ENCODE results near the gene TNFRSF25. TPM values are rescaled to one million over a fixed set of nuclear protein-coding genes. Genes with fewer than 3 reads are reported as not detected.

Gene TNFRSF25
- total and polyA plus RNA-seq, 2 experiments from 2014 or later: 13.6 to 25.3 TPM

- no peak overlapping the region for H3K27ac Mint-ChIP-seq
- Histone ChIP-seq H3K36me3 (ENCODE audit: insufficient read depth) (no peaks in the 10 kb centered on the region), H4K20me1 (replicated peaks; ENCODE audit: insufficient read depth) (peaks cover 3% of the 10 kb centered on the region; the same call in 1 of the 2 replicates), H3K27me3 (ENCODE audit: insufficient read depth) (peaks cover 5% of the 10 kb centered on the region; the same call in 1 of the 2 replicates), H3K27ac (ENCODE audit: low read depth) (no peak overlapping the region), H3K4me3 (no peak overlapping the region), H3K4me2 (no peak overlapping the region), H3K4me1 (ENCODE audit: insufficient read depth) (peaks cover 7% of the 10 kb centered on the region; the same call in 1 of the 2 replicates), H2AFZ (no peak overlapping the region), H3K9me2 (ENCODE audit: insufficient read depth) (no peaks in the 10 kb centered on the region), H3K79me2 (replicated peaks; ENCODE audit: insufficient read depth) (no peaks in the 10 kb centered on the region), H3F3A (replicated peaks; ENCODE audit: low read depth) (peaks cover 23% of the 10 kb centered on the region; the same call in 1 of the 2 replicates)
- no peak overlapping the region for H3K4me3 Mint-ChIP-seq
- H3K36me3 Mint-ChIP-seq (ENCODE audit: low read depth): peaks cover 34% of the 10 kb centered on the region
- no peak for DNase-seq (ENCODE audit: low spot score)
- H3K27me3 Mint-ChIP-seq (ENCODE audit: insufficient read depth, low read depth, poor library complexity): peaks cover 12% of the 10 kb centered on the region
- peaks cover 18% of the 10 kb centered on the region for H3K4me1 Mint-ChIP-seq
- no peak for ATAC-seq
- no peak for TF ChIP-seq EZH2 (IDR thresholded peaks at IDR 0.05; ENCODE audit: low read depth, unreplicated experiment)
- TF ChIP-seq ZNF462 (CRISPR knock-in tag; IDR thresholded peaks at IDR 0.05): no peak
- H3K9me3 Mint-ChIP-seq: no peaks in the 10 kb centered on the region; the same call in 2 of the 3 replicates
These were observed 2.9 kb upstream of the TNFRSF25 start for GRCh38 chr1:6468729-6469461.

All from GM23338 (cell line).